Activated naive CD8-positive, alpha-beta T cell treated with anti-CD3 and anti-CD28 coated beads, Interleukin-2, amount 10 ng/mL, durations not matched to agents 7 days and 5 days (primary cell): ENCODE measurements around the gene EQTN. TPM values are rescaled to one million over a fixed set of nuclear protein-coding genes. Genes with fewer than 3 reads are reported as not detected.
A peak's percentile ranks its signal among the peaks of the same experiment; 100 is the strongest.

ENCODE experiments used
- ATAC-seq: fragments of 150-1000 bp; cut with Tn5 transposase; one replicate; pipeline ENCODE4 v1.10.0; 2021; ENCODE audit warnings: low read depth, moderate library complexity
- POLR2A ChIA-PET: fragments of 350-600 bp; sonication (Branson Sonifier 250); formaldehyde crosslinking; loops from one replicate; lab custom pipeline; 2021; ENCODE audit warnings: antibody characterized with exemption; lab: Charles Lee
- DNase-seq: peaks from one replicate; pipeline ENCODE4 v3.0.0; 2021
- H3K27ac Mint-ChIP-seq: one replicate; pipeline ENCODE4 v1.8.0; 2022; ENCODE audit warnings: mild to moderate bottlenecking, mixed read lengths
- H3K27me3 Mint-ChIP-seq: one replicate; pipeline ENCODE4 v1.8.0; 2022; ENCODE audit warnings: mild to moderate bottlenecking, moderate library complexity, mixed read lengths
- H3K36me3 Mint-ChIP-seq: one replicate; pipeline ENCODE4 v1.8.0; 2021; ENCODE audit warnings: mild to moderate bottlenecking, mixed read lengths
- H3K4me1 Mint-ChIP-seq: one replicate; pipeline ENCODE4 v1.8.0; 2021; ENCODE audit warnings: mixed read lengths
- H3K4me3 Mint-ChIP-seq: one replicate; pipeline ENCODE4 v1.8.0; 2022; ENCODE audit warnings: mild to moderate bottlenecking, moderate library complexity, mixed read lengths
- H3K9me3 Mint-ChIP-seq: one replicate; pipeline ENCODE4 v1.8.0; 2021; ENCODE audit warnings: mixed read lengths
- total RNA-seq, 2 experiments: library from RNA; stranded (reverse); gene quantifications; one replicate each; pipeline ENCODE4 v1.2.3, GENCODE V29; 2021

Gene EQTN
- total RNA-seq = not detected

- Mint-ChIP-seq H3K4me1 (no peaks in the 10 kb centered on the region), H3K36me3 (no peaks in the 10 kb centered on the region), H3K27me3 (peaks cover 8% of the 10 kb centered on the region), H3K4me3 (no peak within 1 kb of the TSS), H3K27ac (no peak within 1 kb of the TSS), H3K9me3 (no peaks in the 10 kb centered on the region)
- POLR2A ChIA-PET = no interaction called here
- no peak for ATAC-seq
- no peak for DNase-seq
Observed at GRCh38 chr9:27297050-27297449, at the start of gene EQTN. Gene EQTN, minus strand, starts transcription at chr9:27297150. Its CDS starts 95 bp downstream, at chr9:27297055.

GRCh38 chr9:27344776-27345175 is 47.8 kb upstream of the EQTN start:
- Mint-ChIP-seq H3K4me3 (no peak overlapping the region), H3K36me3 (peaks cover 8% of the 10 kb centered on the region), H3K4me1 (peaks cover 17% of the 10 kb centered on the region), H3K9me3 (peaks cover 2% of the 10 kb centered on the region), H3K27me3 (no peaks in the 10 kb centered on the region), H3K27ac (no peak overlapping the region)
- ATAC-seq = no peak
- POLR2A ChIA-PET = no interaction called here
- no peak for DNase-seq

GRCh38 chr9:27341545-27342294 is 44.8 kb upstream of the EQTN start:
- Mint-ChIP-seq H3K36me3 (peaks cover 5% of the 10 kb centered on the region), H3K9me3 (no peaks in the 10 kb centered on the region), H3K27me3 (no peaks in the 10 kb centered on the region), H3K4me1 (peaks cover 11% of the 10 kb centered on the region), H3K27ac (no peak overlapping the region), H3K4me3 (no peak overlapping the region)
- ATAC-seq (no peak), DNase-seq (no peak)
- POLR2A ChIA-PET = no interaction called here

GRCh38 chr9:27340961-27341511 is 44.1 kb upstream of the EQTN start:
- H3K27ac Mint-ChIP-seq = no peak overlapping the region
- POLR2A ChIA-PET = no interaction called here
- peaks cover 5% of the 10 kb centered on the region for H3K36me3 Mint-ChIP-seq
- no peaks in the 10 kb centered on the region for H3K27me3 Mint-ChIP-seq
- DNase-seq (no peak), ATAC-seq (no peak)
- no peaks in the 10 kb centered on the region for H3K9me3 Mint-ChIP-seq
- no peak overlapping the region for H3K4me3 Mint-ChIP-seq
- H3K4me1 Mint-ChIP-seq = peaks cover 17% of the 10 kb centered on the region

- Mint-ChIP-seq H3K9me3 (no peaks in the 10 kb centered on the region), H3K27me3 (no peaks in the 10 kb centered on the region), H3K4me1 (peaks cover 21% of the 10 kb centered on the region), H3K4me3 (no peak overlapping the region), H3K27ac (no peak overlapping the region), H3K36me3 (peaks cover 5% of the 10 kb centered on the region)
- POLR2A ChIA-PET = no interaction called here
- DNase-seq (no peak), ATAC-seq (no peak)
Observed at GRCh38 chr9:27340285-27340674, 43.3 kb upstream of the EQTN start.

- POLR2A ChIA-PET = no interaction called here
- Mint-ChIP-seq H3K4me3 (no peak overlapping the region), H3K27me3 (no peaks in the 10 kb centered on the region), H3K9me3 (no peaks in the 10 kb centered on the region), H3K36me3 (peaks cover 5% of the 10 kb centered on the region), H3K27ac (no peak overlapping the region), H3K4me1 (peaks cover 21% of the 10 kb centered on the region)
- ATAC-seq (no peak), DNase-seq (no peak)
Observed at GRCh38 chr9:27339661-27340284, 42.8 kb upstream of the EQTN start.

GRCh38 chr9:27338527-27338903 is 41.6 kb upstream of the EQTN start:
- Mint-ChIP-seq H3K27ac (no peak overlapping the region), H3K4me1 (peaks cover 25% of the 10 kb centered on the region), H3K9me3 (no peaks in the 10 kb centered on the region), H3K27me3 (no peaks in the 10 kb centered on the region), H3K4me3 (no peak overlapping the region), H3K36me3 (peaks cover 3% of the 10 kb centered on the region)
- DNase-seq (no peak), ATAC-seq (no peak)
- POLR2A ChIA-PET = no interaction called here

- DNase-seq = no peak
- ATAC-seq = no peak
- Mint-ChIP-seq H3K27ac (peak overlapping the region; percentile 9), H3K4me3 (no peak overlapping the region), H3K4me1 (peaks cover 28% of the 10 kb centered on the region), H3K9me3 (no peaks in the 10 kb centered on the region), H3K27me3 (no peaks in the 10 kb centered on the region), H3K36me3 (peaks cover 3% of the 10 kb centered on the region)
- POLR2A ChIA-PET = no interaction called here
Observed at GRCh38 chr9:27337833-27338526, 41.0 kb upstream of the EQTN start.

- ATAC-seq (no peak), DNase-seq (no peak)
- Mint-ChIP-seq H3K27me3 (no peaks in the 10 kb centered on the region), H3K9me3 (no peaks in the 10 kb centered on the region), H3K36me3 (no peaks in the 10 kb centered on the region), H3K27ac (no peak overlapping the region), H3K4me3 (no peak overlapping the region), H3K4me1 (peaks cover 28% of the 10 kb centered on the region)
- POLR2A ChIA-PET = no interaction called here
Observed at GRCh38 chr9:27337236-27337635, 40.3 kb upstream of the EQTN start.

- Mint-ChIP-seq H3K4me1 (peaks cover 28% of the 10 kb centered on the region), H3K27ac (no peak overlapping the region), H3K9me3 (no peaks in the 10 kb centered on the region), H3K27me3 (no peaks in the 10 kb centered on the region), H3K4me3 (no peak overlapping the region), H3K36me3 (no peaks in the 10 kb centered on the region)
- POLR2A ChIA-PET = interaction anchor here (0.8 kb wide), 1 partner anchor 236 kb away, joined by 4 read pairs; the partner anchor contains the start of gene C9orf72
- DNase-seq = no peak
- ATAC-seq = no peak
Observed at GRCh38 chr9:27336829-27337228, 39.9 kb upstream of the EQTN start.

- peak overlapping the region; percentile 37 for H3K27ac Mint-ChIP-seq
- POLR2A ChIA-PET = interaction anchor here (0.8 kb wide), 1 partner anchor 237 kb away, joined by 4 read pairs; the partner anchor contains the start of gene C9orf72
- no peak for DNase-seq
- no peaks in the 10 kb centered on the region for H3K36me3 Mint-ChIP-seq
- H3K27me3 Mint-ChIP-seq = no peaks in the 10 kb centered on the region
- no peaks in the 10 kb centered on the region for H3K9me3 Mint-ChIP-seq
- no peak overlapping the region for H3K4me3 Mint-ChIP-seq
- peaks cover 28% of the 10 kb centered on the region for H3K4me1 Mint-ChIP-seq
- ATAC-seq = no peak
Observed at GRCh38 chr9:27336126-27336525, 39.2 kb upstream of the EQTN start.

- Mint-ChIP-seq H3K27ac (no peak overlapping the region), H3K27me3 (no peaks in the 10 kb centered on the region), H3K4me3 (no peak overlapping the region), H3K9me3 (no peaks in the 10 kb centered on the region), H3K36me3 (no peaks in the 10 kb centered on the region), H3K4me1 (peaks cover 28% of the 10 kb centered on the region)
- POLR2A ChIA-PET = no interaction called here
- DNase-seq (no peak), ATAC-seq (no peak)
Observed at GRCh38 chr9:27335075-27335474, 38.1 kb upstream of the EQTN start.

GRCh38 chr9:27333241-27334052 is 36.5 kb upstream of the EQTN start:
- POLR2A ChIA-PET = interaction anchor here (0.6 to 1.7 kb wide), 2 partner anchors 33 to 196 kb away, joined by 3 to 12 read pairs; partner anchors contain the start of gene MOB3B
- H3K4me3 Mint-ChIP-seq = no peak overlapping the region
- H3K36me3 Mint-ChIP-seq = no peaks in the 10 kb centered on the region
- DNase-seq (peak; percentile 58), ATAC-seq (peak; percentile 64)
- peaks cover 28% of the 10 kb centered on the region for H3K4me1 Mint-ChIP-seq
- H3K9me3 Mint-ChIP-seq = no peaks in the 10 kb centered on the region
- no peak overlapping the region for H3K27ac Mint-ChIP-seq
- no peaks in the 10 kb centered on the region for H3K27me3 Mint-ChIP-seq
